ENCODE results near the gene HS3ST4.
A peak's percentile ranks its signal among the peaks of the same experiment; 100 is the strongest.

HS3ST4 gene

DNA sequence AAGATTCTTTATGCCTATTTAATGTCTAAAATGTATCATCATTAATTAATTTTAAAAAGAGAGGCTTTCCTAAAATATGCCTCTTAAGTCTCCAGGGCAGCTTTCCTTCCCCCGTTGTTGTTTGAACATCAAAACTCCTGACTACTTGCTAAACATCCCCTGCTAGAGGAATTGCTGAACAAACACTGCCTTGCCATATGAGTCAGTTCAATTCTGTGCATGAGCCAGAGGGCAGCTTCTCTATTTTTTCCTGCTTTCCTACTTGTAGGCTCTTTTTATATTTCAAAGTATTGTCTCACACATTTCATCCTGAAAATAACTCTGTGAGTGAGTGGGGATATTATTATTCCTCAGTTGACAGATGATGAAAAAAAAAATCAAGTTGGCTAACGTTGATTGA is 143.4 kb downstream of the HS3ST4 start:
- H3K9ac ChIP-seq (ENCODE audit: low read depth, low read length) = no peak overlapping the region
- no peaks in the 10 kb centered on the region for H3K36me3 ChIP-seq (ENCODE audit: control insufficient read depth, insufficient read depth, low read length)
- H3K9me3 ChIP-seq (ENCODE audit: control insufficient read depth, insufficient read depth, low read length) = no peaks in the 10 kb centered on the region
- no peaks in the 10 kb centered on the region for H3K27me3 ChIP-seq (ENCODE audit: control insufficient read depth, insufficient read depth, low read length)
- H3K4me1 ChIP-seq (ENCODE audit: control insufficient read depth, insufficient read depth, low read length) = peaks cover 4% of the 10 kb centered on the region
- no peak overlapping the region for H3K4me3 ChIP-seq (ENCODE audit: low read depth, low read length)

DNA sequence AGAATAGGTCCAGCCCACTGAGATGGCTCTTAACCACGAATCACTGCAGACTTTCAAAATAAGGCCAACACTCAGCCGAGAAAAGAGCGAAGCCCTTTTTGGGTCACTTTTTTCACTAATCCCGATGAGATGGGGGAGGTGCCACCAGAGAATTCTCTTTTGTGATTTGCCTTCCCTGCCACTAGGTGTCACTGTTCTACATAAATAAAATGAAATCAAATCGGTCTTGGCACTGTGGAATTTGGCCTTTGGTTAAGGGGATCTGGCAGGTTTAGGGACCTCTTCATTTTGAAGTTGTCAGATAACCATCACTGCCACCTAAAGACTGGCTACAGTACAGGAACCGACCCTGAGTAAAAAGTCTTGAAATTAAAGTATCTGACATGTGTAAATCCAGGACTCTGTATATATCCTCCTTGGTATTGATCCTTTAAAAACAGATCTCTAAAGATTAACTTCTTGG is 147.0 kb downstream of the HS3ST4 start:
- no peaks in the 10 kb centered on the region for H3K27me3 ChIP-seq (ENCODE audit: control insufficient read depth, insufficient read depth, low read length)
- no peaks in the 10 kb centered on the region for H3K9me3 ChIP-seq (ENCODE audit: control insufficient read depth, insufficient read depth, low read length)
- H3K4me1 ChIP-seq (ENCODE audit: control insufficient read depth, insufficient read depth, low read length) = peaks cover 4% of the 10 kb centered on the region
- no peaks in the 10 kb centered on the region for H3K36me3 ChIP-seq (ENCODE audit: control insufficient read depth, insufficient read depth, low read length)
- H3K9ac ChIP-seq (ENCODE audit: low read depth, low read length) = no peak overlapping the region
- no peak overlapping the region for H3K4me3 ChIP-seq (ENCODE audit: low read depth, low read length)

- Histone ChIP-seq H3K36me3 (ENCODE audit: control insufficient read depth, insufficient read depth, low read length) (no peaks in the 10 kb centered on the region), H3K27me3 (ENCODE audit: control insufficient read depth, insufficient read depth, low read length) (no peaks in the 10 kb centered on the region), H3K9ac (ENCODE audit: low read depth, low read length) (no peak overlapping the region), H3K4me1 (ENCODE audit: control insufficient read depth, insufficient read depth, low read length) (peaks cover 4% of the 10 kb centered on the region), H3K9me3 (ENCODE audit: control insufficient read depth, insufficient read depth, low read length) (no peaks in the 10 kb centered on the region), H3K4me3 (ENCODE audit: low read depth, low read length) (no peak overlapping the region)
Measured at GRCh38 chr16:25841761-25842160, 150.0 kb downstream of the HS3ST4 start.

- no peaks in the 10 kb centered on the region for H3K9me3 ChIP-seq (ENCODE audit: control insufficient read depth, insufficient read depth, low read length)
- H3K9ac ChIP-seq (ENCODE audit: low read depth, low read length) = no peak overlapping the region
- no peaks in the 10 kb centered on the region for H3K27me3 ChIP-seq (ENCODE audit: control insufficient read depth, insufficient read depth, low read length)
- no peaks in the 10 kb centered on the region for H3K36me3 ChIP-seq (ENCODE audit: control insufficient read depth, insufficient read depth, low read length)
- H3K4me1 ChIP-seq (ENCODE audit: control insufficient read depth, insufficient read depth, low read length) = no peaks in the 10 kb centered on the region
- no peak overlapping the region for H3K4me3 ChIP-seq (ENCODE audit: low read depth, low read length)
Measured at GRCh38 chr16:25845901-25846300, 154.1 kb downstream of the HS3ST4 start.

DNA sequence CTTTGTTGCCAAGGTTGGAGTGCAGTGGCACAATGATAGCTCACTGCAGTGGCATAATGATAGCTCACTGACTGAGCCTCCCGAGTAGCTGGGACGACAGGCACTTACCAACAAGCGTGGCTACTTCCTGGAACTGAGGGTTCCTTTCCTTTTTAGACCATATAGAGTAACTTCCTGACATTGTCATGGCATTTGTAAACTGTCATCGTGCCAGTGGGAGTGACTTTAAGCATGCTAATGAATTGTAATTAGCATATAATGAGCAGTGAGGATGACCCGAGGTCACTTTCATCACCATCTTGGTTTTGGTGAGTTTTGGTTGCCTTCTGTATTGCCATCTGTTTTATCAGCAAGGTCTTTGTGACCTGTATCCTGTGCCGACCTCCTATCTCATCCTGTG is 162.4 kb downstream of the HS3ST4 start:
- no peaks in the 10 kb centered on the region for H3K9me3 ChIP-seq (ENCODE audit: control insufficient read depth, insufficient read depth, low read length)
- H3K4me1 ChIP-seq (ENCODE audit: control insufficient read depth, insufficient read depth, low read length) = peaks cover 39% of the 10 kb centered on the region
- H3K9ac ChIP-seq (ENCODE audit: low read depth, low read length) = no peak overlapping the region
- no peaks in the 10 kb centered on the region for H3K27me3 ChIP-seq (ENCODE audit: control insufficient read depth, insufficient read depth, low read length)
- no peaks in the 10 kb centered on the region for H3K36me3 ChIP-seq (ENCODE audit: control insufficient read depth, insufficient read depth, low read length)
- H3K4me3 ChIP-seq (ENCODE audit: low read depth, low read length) = peak overlapping the region; percentile 4

- Histone ChIP-seq H3K4me3 (ENCODE audit: low read depth, low read length) (peak overlapping the region; percentile 30), H3K9ac (ENCODE audit: low read depth, low read length) (no peak overlapping the region), H3K9me3 (ENCODE audit: control insufficient read depth, insufficient read depth, low read length) (no peaks in the 10 kb centered on the region), H3K4me1 (ENCODE audit: control insufficient read depth, insufficient read depth, low read length) (peaks cover 39% of the 10 kb centered on the region), H3K27me3 (ENCODE audit: control insufficient read depth, insufficient read depth, low read length) (no peaks in the 10 kb centered on the region), H3K36me3 (ENCODE audit: control insufficient read depth, insufficient read depth, low read length) (no peaks in the 10 kb centered on the region)
Measured at GRCh38 chr16:25855063-25855462, 163.3 kb downstream of the HS3ST4 start.

DNA sequence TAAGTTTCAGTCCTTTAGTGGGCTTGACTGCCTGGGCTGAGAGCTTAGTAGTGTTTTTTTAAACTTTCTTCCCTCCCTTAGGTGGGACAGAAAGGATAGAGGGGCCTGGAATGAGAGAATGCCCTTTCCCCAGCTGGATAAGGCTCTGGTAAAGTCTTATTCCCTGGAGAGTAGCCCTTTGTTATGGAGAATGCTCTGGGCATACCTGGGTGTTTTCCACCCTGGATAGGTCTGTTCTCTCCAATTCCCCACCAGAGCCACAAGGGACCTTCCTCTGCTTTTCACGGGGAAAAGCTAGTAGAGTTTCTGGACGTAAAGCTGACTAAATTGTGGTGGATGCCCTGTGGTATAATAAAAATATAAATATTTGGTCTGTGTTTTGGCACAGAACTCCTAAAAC is 164.1 kb downstream of the HS3ST4 start:
- no peaks in the 10 kb centered on the region for H3K9me3 ChIP-seq (ENCODE audit: control insufficient read depth, insufficient read depth, low read length)
- H3K27me3 ChIP-seq (ENCODE audit: control insufficient read depth, insufficient read depth, low read length) = no peaks in the 10 kb centered on the region
- no peaks in the 10 kb centered on the region for H3K36me3 ChIP-seq (ENCODE audit: control insufficient read depth, insufficient read depth, low read length)
- H3K4me3 ChIP-seq (ENCODE audit: low read depth, low read length) = peak overlapping the region; percentile 1
- H3K9ac ChIP-seq (ENCODE audit: low read depth, low read length) = no peak overlapping the region
- H3K4me1 ChIP-seq (ENCODE audit: control insufficient read depth, insufficient read depth, low read length) = peaks cover 39% of the 10 kb centered on the region

- Histone ChIP-seq H3K9me3 (ENCODE audit: control insufficient read depth, insufficient read depth, low read length) (no peaks in the 10 kb centered on the region), H3K27me3 (ENCODE audit: control insufficient read depth, insufficient read depth, low read length) (no peaks in the 10 kb centered on the region), H3K36me3 (ENCODE audit: control insufficient read depth, insufficient read depth, low read length) (no peaks in the 10 kb centered on the region), H3K4me3 (ENCODE audit: low read depth, low read length) (no peak overlapping the region), H3K9ac (ENCODE audit: low read depth, low read length) (no peak overlapping the region), H3K4me1 (ENCODE audit: control insufficient read depth, insufficient read depth, low read length) (peaks cover 31% of the 10 kb centered on the region)
Measured at GRCh38 chr16:25859645-25860044, 167.9 kb downstream of the HS3ST4 start.

DNA sequence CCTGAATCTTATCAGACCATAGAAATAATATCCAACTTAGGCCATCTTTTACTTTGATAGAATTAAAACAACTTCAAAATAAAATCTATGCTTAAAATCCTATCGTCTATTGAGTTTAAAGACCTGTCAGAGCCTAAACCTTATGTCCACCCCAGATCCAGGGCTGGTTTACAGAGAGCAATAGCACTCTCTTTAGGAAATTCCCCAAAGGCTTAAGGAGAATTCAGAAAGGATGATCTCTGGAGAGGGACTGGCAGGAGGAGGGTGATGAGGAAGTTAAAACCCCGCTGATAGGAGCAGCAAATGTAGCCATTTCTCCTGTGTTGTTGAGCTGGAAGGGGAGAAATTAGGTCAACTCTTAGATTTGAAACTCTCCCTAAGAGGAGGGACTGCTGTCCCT is 175.3 kb downstream of the HS3ST4 start:
- Histone ChIP-seq H3K4me1 (ENCODE audit: control insufficient read depth, insufficient read depth, low read length) (peaks cover 6% of the 10 kb centered on the region), H3K9me3 (ENCODE audit: control insufficient read depth, insufficient read depth, low read length) (no peaks in the 10 kb centered on the region), H3K36me3 (ENCODE audit: control insufficient read depth, insufficient read depth, low read length) (no peaks in the 10 kb centered on the region), H3K9ac (ENCODE audit: low read depth, low read length) (no peak overlapping the region), H3K4me3 (ENCODE audit: low read depth, low read length) (no peak overlapping the region), H3K27me3 (ENCODE audit: control insufficient read depth, insufficient read depth, low read length) (no peaks in the 10 kb centered on the region)

DNA sequence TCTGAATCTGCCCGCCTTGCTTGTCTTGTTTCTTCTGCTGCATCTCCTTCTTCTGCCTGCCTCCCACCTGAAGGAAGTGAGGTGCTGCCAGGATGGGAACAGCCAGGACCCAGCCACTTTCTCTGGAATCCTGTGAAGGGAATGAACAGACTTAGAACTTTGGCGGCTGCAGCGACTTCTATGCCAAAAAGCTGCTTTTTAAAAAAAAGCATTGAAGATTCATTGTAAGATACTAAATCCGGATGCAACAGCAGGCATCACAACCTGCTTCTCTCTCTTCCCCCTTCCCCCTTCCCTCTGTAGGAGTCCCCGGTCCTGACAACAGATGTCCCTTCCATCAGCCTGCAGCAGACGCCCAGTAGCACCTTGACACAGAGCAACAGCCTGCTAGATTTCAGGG is 176.3 kb downstream of the HS3ST4 start:
- no peak overlapping the region for H3K4me3 ChIP-seq (ENCODE audit: low read depth, low read length)
- H3K36me3 ChIP-seq (ENCODE audit: control insufficient read depth, insufficient read depth, low read length) = no peaks in the 10 kb centered on the region
- no peaks in the 10 kb centered on the region for H3K9me3 ChIP-seq (ENCODE audit: control insufficient read depth, insufficient read depth, low read length)
- H3K27me3 ChIP-seq (ENCODE audit: control insufficient read depth, insufficient read depth, low read length) = no peaks in the 10 kb centered on the region
- H3K9ac ChIP-seq (ENCODE audit: low read depth, low read length) = no peak overlapping the region
- H3K4me1 ChIP-seq (ENCODE audit: control insufficient read depth, insufficient read depth, low read length) = peaks cover 6% of the 10 kb centered on the region

DNA sequence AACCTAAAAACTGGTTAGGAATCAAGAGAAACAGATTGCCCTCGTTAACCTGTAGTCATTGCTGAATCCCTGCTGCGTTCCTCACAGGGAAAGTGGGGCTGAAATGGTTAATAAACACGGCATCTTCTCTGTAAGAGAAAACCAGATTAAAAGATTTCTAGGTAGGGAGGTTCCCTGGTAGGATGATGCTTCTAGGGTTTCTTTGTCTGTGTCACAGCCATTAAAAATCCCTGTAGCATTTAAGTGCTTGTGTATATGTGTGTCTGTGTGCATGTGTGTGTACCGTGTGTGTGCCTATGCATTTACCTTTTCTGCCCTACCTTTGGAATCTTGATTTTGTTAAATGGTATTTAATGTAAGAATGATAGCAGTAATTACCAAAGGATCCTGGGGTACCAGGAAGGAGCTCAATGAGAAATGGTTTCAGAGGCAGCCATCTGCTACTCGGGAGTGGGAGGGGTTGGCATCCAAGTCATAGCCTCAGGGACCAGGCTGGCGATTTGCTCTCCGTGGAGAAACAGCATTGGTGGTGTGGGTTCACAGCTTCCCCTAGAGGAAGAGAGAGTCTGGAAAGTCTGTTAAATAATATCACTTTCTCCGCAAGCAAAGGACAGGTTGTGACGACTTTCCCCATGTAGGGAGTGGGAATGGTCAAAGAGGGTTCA is 177.1 kb downstream of the HS3ST4 start:
- H3K4me3 ChIP-seq (ENCODE audit: low read depth, low read length) = no peak overlapping the region
- H3K9ac ChIP-seq (ENCODE audit: low read depth, low read length) = no peak overlapping the region
- no peaks in the 10 kb centered on the region for H3K36me3 ChIP-seq (ENCODE audit: control insufficient read depth, insufficient read depth, low read length)
- H3K4me1 ChIP-seq (ENCODE audit: control insufficient read depth, insufficient read depth, low read length) = peaks cover 6% of the 10 kb centered on the region
- no peaks in the 10 kb centered on the region for H3K9me3 ChIP-seq (ENCODE audit: control insufficient read depth, insufficient read depth, low read length)
- H3K27me3 ChIP-seq (ENCODE audit: control insufficient read depth, insufficient read depth, low read length) = no peaks in the 10 kb centered on the region

GRCh38 chr16:25872369-25873070 is 180.8 kb downstream of the HS3ST4 start:
- Histone ChIP-seq H3K4me1 (ENCODE audit: control insufficient read depth, insufficient read depth, low read length) (peaks cover 6% of the 10 kb centered on the region), H3K4me3 (ENCODE audit: low read depth, low read length) (no peak overlapping the region), H3K36me3 (ENCODE audit: control insufficient read depth, insufficient read depth, low read length) (no peaks in the 10 kb centered on the region), H3K27me3 (ENCODE audit: control insufficient read depth, insufficient read depth, low read length) (no peaks in the 10 kb centered on the region), H3K9ac (ENCODE audit: low read depth, low read length) (no peak overlapping the region), H3K9me3 (ENCODE audit: control insufficient read depth, insufficient read depth, low read length) (no peaks in the 10 kb centered on the region)
